ENCODE results near the gene HYAL2. TPM values are rescaled to one million over a fixed set of nuclear protein-coding genes. Genes with fewer than 3 reads are reported as not detected.
A peak's percentile ranks its signal among the peaks of the same experiment; 100 is the strongest.
"Not testable (repeated sequence)": the region's sequence is repeated elsewhere in the genome, so short reads cannot be mapped to it uniquely, and the experiment has no call there.

The HYAL2 gene
- polyA plus RNA-seq, 10 donors = 29.1 to 52.0 (median 36.9) TPM

- DNase-seq = peak; percentile 64 to 92 (median 86)
Observed at GRCh38 chr3:50272911-50273688, 49.4 kb downstream of the HYAL2 start.

- not testable (repeated sequence) for DNase-seq
Observed at GRCh38 chr3:50272538-50272910, 50.0 kb downstream of the HYAL2 start.

GRCh38 chr3:50271314-50271936 is 51.1 kb downstream of the HYAL2 start:
- peak in 1 of 3 donors; percentile 46 for DNase-seq

GRCh38 chr3:50270422-50271224 is 51.9 kb downstream of the HYAL2 start:
- no peak for DNase-seq

- no peak for DNase-seq
Observed at GRCh38 chr3:50269977-50270413, 52.5 kb downstream of the HYAL2 start.

GRCh38 chr3:50269460-50269859 is 53.1 kb downstream of the HYAL2 start:
- no peak for DNase-seq

GRCh38 chr3:50268703-50269451 is 53.7 kb downstream of the HYAL2 start, which contains the start of gene SEMA3B:
Gene SEMA3B (plus strand): TSS chr3:50269147. CDS start chr3:50269241, 94 bp downstream.
- peak in 1 of 3 donors; percentile 48 for DNase-seq

- no peak for DNase-seq
Observed at GRCh38 chr3:50268276-50268675, 54.3 kb downstream of the HYAL2 start.

Other genes starting within 250 kb of the HYAL2 start
- gene RBM5, start 233.8 kb downstream of the HYAL2 start, polyA plus RNA-seq (ENCODE audit: insufficient read length in 10 of 10) = 100 to 1,000 TPM; 113 to 245 (median 144) TPM
- gene SEMA3F, start 167.4 kb downstream of the HYAL2 start, polyA plus RNA-seq (ENCODE audit: insufficient read length in 10 of 10) = 10 to 100 TPM in 9 of 10 donors, 1 to 10 TPM in 1; 9.5 to 38.2 (median 11.4) TPM
- under 1 TPM in 1 of 10 donors, not detected in 9; 0.31 TPM for gene GNAT1, start 131.1 kb downstream of the HYAL2 start, polyA plus RNA-seq (ENCODE audit: insufficient read length in 10 of 10)
- gene SLC38A3, start 117.5 kb downstream of the HYAL2 start, polyA plus RNA-seq (ENCODE audit: insufficient read length in 10 of 10) = 1 to 10 TPM in 9 of 10 donors, under 1 TPM in 1; 0.98 to 4.6 (median 2.4) TPM
- gene GNAI2, start 86.5 kb downstream of the HYAL2 start, polyA plus RNA-seq (ENCODE audit: insufficient read length in 10 of 10) = 100 to 1,000 TPM; 160 to 205 (median 182) TPM
- 10 to 100 TPM; 25.1 to 59.2 (median 42.0) TPM for gene SEMA3B, start 53.6 kb downstream of the HYAL2 start, polyA plus RNA-seq (ENCODE audit: insufficient read length in 10 of 10)
- gene LSMEM2, start 43.7 kb downstream of the HYAL2 start, polyA plus RNA-seq (ENCODE audit: insufficient read length in 10 of 10) = 10 to 100 TPM; 13.8 to 39.2 (median 30.1) TPM
- 10 to 100 TPM; 32.0 to 54.6 (median 50.2) TPM for gene IFRD2, start 30.3 kb downstream of the HYAL2 start, polyA plus RNA-seq (ENCODE audit: insufficient read length in 10 of 10)
- 1 to 10 TPM; 1.2 to 2.4 (median 1.9) TPM for gene HYAL3, start 23.3 kb downstream of the HYAL2 start, polyA plus RNA-seq (ENCODE audit: insufficient read length in 10 of 10)
- 1 to 10 TPM; 4.8 to 7.2 (median 6.3) TPM for gene NAA80, start 23.3 kb downstream of the HYAL2 start, polyA plus RNA-seq (ENCODE audit: insufficient read length in 10 of 10)
- gene HYAL1, start 19.2 kb downstream of the HYAL2 start, polyA plus RNA-seq (ENCODE audit: insufficient read length in 10 of 10) = 1 to 10 TPM; 1.0 to 3.6 (median 2.0) TPM
- gene TUSC2, start 5.5 kb upstream of the HYAL2 start, polyA plus RNA-seq (ENCODE audit: insufficient read length in 10 of 10) = 10 to 100 TPM; 14.3 to 20.2 (median 15.9) TPM
- gene RASSF1, start 18.1 kb upstream of the HYAL2 start, polyA plus RNA-seq (ENCODE audit: insufficient read length in 10 of 10) = 10 to 100 TPM; 31.3 to 43.2 (median 34.4) TPM
- 1 to 10 TPM in 4 of 10 donors, under 1 TPM in 6; 0.60 to 1.7 (median 0.93) TPM for gene ZMYND10, start 23.0 kb upstream of the HYAL2 start, polyA plus RNA-seq (ENCODE audit: insufficient read length in 10 of 10)
- gene NPRL2, start 28.0 kb upstream of the HYAL2 start, polyA plus RNA-seq (ENCODE audit: insufficient read length in 10 of 10) = 10 to 100 TPM; 16.9 to 23.2 (median 18.9) TPM
- 10 to 100 TPM in 1 of 10 donors, 1 to 10 TPM in 9; 5.9 to 10.2 (median 7.0) TPM for gene CYB561D2, start 28.1 kb upstream of the HYAL2 start, polyA plus RNA-seq (ENCODE audit: insufficient read length in 10 of 10)
- gene TMEM115, start 36.8 kb upstream of the HYAL2 start, polyA plus RNA-seq (ENCODE audit: insufficient read length in 10 of 10) = 10 to 100 TPM; 18.5 to 30.8 (median 23.4) TPM
- gene CACNA2D2, start 180.9 kb upstream of the HYAL2 start, polyA plus RNA-seq (ENCODE audit: insufficient read length in 10 of 10) = 10 to 100 TPM in 1 of 10 donors, 1 to 10 TPM in 9; 3.6 to 11.0 (median 5.7) TPM
- gene C3orf18, start 245.0 kb upstream of the HYAL2 start, polyA plus RNA-seq (ENCODE audit: insufficient read length in 10 of 10) = 10 to 100 TPM; 13.1 to 21.5 (median 16.8) TPM
- 10 to 100 TPM; 14.3 to 18.4 (median 16.2) TPM for gene HEMK1, start 246.8 kb upstream of the HYAL2 start, polyA plus RNA-seq (ENCODE audit: insufficient read length in 10 of 10)